ENCODE data around the gene MAGED2.

MAGED2 gene

DNA sequence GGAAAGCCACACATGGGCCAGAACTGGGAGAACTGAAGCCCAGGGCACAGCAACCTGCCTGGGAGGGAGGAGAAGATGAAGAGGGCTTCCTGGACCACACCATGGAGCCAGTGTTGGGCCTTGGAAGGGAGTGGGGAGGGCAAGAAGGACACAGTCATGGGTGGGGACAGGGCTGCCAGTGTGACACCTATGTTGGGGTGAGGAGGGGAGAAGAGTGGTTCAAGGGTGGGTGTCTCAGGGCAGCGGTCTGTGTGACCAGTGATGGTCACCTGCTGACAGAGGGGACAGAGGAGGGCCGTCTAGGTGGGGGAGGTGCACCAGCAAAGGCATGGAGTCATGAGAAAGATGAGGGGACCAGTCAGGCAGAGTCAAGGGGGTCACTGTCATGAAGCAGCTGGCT is 13.8 kb downstream of the MAGED2 start:
- no peak for TF ChIP-seq EZH2phosphoT487 (conservative IDR thresholded peaks at IDR 0.05; ENCODE audit: low read length)
- TF ChIP-seq, protein P1, sequence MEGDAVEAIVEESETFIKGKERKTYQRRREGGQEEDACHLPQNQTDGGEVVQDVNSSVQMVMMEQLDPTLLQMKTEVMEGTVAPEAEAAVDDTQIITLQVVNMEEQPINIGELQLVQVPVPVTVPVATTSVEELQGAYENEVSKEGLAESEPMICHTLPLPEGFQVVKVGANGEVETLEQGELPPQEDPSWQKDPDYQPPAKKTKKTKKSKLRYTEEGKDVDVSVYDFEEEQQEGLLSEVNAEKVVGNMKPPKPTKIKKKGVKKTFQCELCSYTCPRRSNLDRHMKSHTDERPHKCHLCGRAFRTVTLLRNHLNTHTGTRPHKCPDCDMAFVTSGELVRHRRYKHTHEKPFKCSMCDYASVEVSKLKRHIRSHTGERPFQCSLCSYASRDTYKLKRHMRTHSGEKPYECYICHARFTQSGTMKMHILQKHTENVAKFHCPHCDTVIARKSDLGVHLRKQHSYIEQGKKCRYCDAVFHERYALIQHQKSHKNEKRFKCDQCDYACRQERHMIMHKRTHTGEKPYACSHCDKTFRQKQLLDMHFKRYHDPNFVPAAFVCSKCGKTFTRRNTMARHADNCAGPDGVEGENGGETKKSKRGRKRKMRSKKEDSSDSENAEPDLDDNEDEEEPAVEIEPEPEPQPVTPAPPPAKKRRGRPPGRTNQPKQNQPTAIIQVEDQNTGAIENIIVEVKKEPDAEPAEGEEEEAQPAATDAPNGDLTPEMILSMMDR (IDR thresholded peaks at IDR 0.05; ENCODE audit: insufficient read depth, low read length, poor library complexity, severe bottlenecking): no peak
- no peak overlapping the region for H2AFZ ChIP-seq (ENCODE audit: low read depth, low read length, severe bottlenecking)
- H4K20me1 ChIP-seq (ENCODE audit: low read depth, low read length): no peaks in the 10 kb centered on the region
- H3K27me3 ChIP-seq (ENCODE audit: low read length): no peaks in the 10 kb centered on the region
- H3F3A ChIP-seq (ENCODE audit: insufficient read depth): no peaks in the 10 kb centered on the region
- H3K9me3 ChIP-seq (ENCODE audit: insufficient read depth, low read length): no peaks in the 10 kb centered on the region
- H3K27ac ChIP-seq (ENCODE audit: low read depth, low read length): no peak overlapping the region
- no peaks in the 10 kb centered on the region for H3K36me3 ChIP-seq (ENCODE audit: low read length)
- H3K4me2 ChIP-seq (ENCODE audit: low read depth, low read length, poor library complexity, severe bottlenecking): no peak overlapping the region
- no peak overlapping the region for H3K4me3 ChIP-seq (ENCODE audit: insufficient read depth, low read length, poor library complexity, severe bottlenecking)
- H3K79me2 ChIP-seq (ENCODE audit: insufficient read depth, low read length): no peaks in the 10 kb centered on the region
- no peaks in the 10 kb centered on the region for H3K9me2 ChIP-seq (replicated peaks; ENCODE audit: insufficient read depth, low read length)
- H3K9ac ChIP-seq (ENCODE audit: low read length): no peak overlapping the region

DNA sequence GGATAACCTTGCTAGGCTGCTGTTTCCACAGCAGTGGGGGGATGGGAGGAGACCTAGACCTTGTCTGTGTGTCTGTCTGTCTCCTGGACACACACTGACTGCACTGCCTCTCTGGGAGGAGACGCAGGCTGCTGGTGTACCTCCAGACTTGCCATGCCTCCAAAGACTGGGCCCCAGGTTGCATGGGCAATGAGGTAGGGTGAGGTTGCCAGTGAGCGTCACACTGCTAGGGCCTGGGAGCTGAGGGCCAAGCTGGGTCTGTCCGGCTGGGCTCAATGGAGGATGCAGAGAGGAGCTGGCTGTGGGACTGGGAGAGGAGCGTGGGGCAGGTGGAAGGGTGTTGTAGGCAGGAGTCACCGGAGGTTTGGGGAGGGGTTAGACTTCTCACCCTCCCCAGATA is 16.6 kb downstream of the MAGED2 start:
- no peaks in the 10 kb centered on the region for H4K20me1 ChIP-seq (ENCODE audit: low read depth, low read length)
- TF ChIP-seq EZH2phosphoT487 (conservative IDR thresholded peaks at IDR 0.05; ENCODE audit: low read length): no peak
- TF ChIP-seq, protein P1 (IDR thresholded peaks at IDR 0.05; ENCODE audit: insufficient read depth, low read length, poor library complexity, severe bottlenecking): no peak
- no peaks in the 10 kb centered on the region for H3K36me3 ChIP-seq (ENCODE audit: low read length)
- H3F3A ChIP-seq (ENCODE audit: insufficient read depth): no peaks in the 10 kb centered on the region
- H2AFZ ChIP-seq (ENCODE audit: low read depth, low read length, severe bottlenecking): no peak overlapping the region
- no peaks in the 10 kb centered on the region for H3K9me3 ChIP-seq (ENCODE audit: insufficient read depth, low read length)
- H3K27ac ChIP-seq (ENCODE audit: low read depth, low read length): no peak overlapping the region
- no peaks in the 10 kb centered on the region for H3K79me2 ChIP-seq (ENCODE audit: insufficient read depth, low read length)
- no peaks in the 10 kb centered on the region for H3K9me2 ChIP-seq (replicated peaks; ENCODE audit: insufficient read depth, low read length)
- H3K27me3 ChIP-seq (ENCODE audit: low read length): no peaks in the 10 kb centered on the region
- H3K9ac ChIP-seq (ENCODE audit: low read length): no peak overlapping the region
- no peak overlapping the region for H3K4me2 ChIP-seq (ENCODE audit: low read depth, low read length, poor library complexity, severe bottlenecking)
- no peak overlapping the region for H3K4me3 ChIP-seq (ENCODE audit: insufficient read depth, low read length, poor library complexity, severe bottlenecking)

DNA sequence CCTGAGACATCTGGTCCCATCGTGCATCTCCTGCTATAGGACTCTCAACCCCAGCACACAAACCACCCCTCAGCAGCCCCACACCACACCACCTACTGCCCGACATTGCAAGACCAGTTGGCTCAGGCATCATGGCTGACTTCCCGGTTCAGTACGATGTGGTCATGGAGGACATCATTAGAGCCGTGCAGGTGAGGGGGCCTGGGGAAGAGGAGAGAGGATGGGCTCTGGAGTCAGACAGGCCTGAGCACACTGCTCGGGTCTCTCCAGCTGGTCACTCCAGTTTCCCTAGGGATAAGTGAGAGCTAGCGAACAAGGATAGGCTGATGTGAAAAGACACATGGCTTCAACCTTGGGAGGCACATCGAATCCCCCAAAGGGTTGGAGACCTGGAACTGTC is 17.2 kb downstream of the MAGED2 start:
- Histone ChIP-seq H3K79me2 (ENCODE audit: insufficient read depth, low read length) (no peaks in the 10 kb centered on the region), H3K36me3 (ENCODE audit: low read length) (no peaks in the 10 kb centered on the region), H3K27ac (ENCODE audit: low read depth, low read length) (no peak overlapping the region), H3K4me3 (ENCODE audit: insufficient read depth, low read length, poor library complexity, severe bottlenecking) (no peak overlapping the region), H3K9ac (ENCODE audit: low read length) (no peak overlapping the region), H4K20me1 (ENCODE audit: low read depth, low read length) (no peaks in the 10 kb centered on the region), H3K9me2 (replicated peaks; ENCODE audit: insufficient read depth, low read length) (no peaks in the 10 kb centered on the region), H3F3A (ENCODE audit: insufficient read depth) (no peaks in the 10 kb centered on the region), H3K9me3 (ENCODE audit: insufficient read depth, low read length) (no peaks in the 10 kb centered on the region), H2AFZ (ENCODE audit: low read depth, low read length, severe bottlenecking) (no peak overlapping the region), H3K4me2 (ENCODE audit: low read depth, low read length, poor library complexity, severe bottlenecking) (no peak overlapping the region), H3K27me3 (ENCODE audit: low read length) (no peaks in the 10 kb centered on the region)
- TF ChIP-seq, protein P1 (IDR thresholded peaks at IDR 0.05; ENCODE audit: insufficient read depth, low read length, poor library complexity, severe bottlenecking): no peak
- no peak for TF ChIP-seq EZH2phosphoT487 (conservative IDR thresholded peaks at IDR 0.05; ENCODE audit: low read length)

Measured in SU-DHL-6 (cell line).